ENCODE results near the gene HNRNPA2B1. TPM values are rescaled to one million over a fixed set of nuclear protein-coding genes. Genes with fewer than 3 reads are reported as not detected.

The HNRNPA2B1 gene
- total RNA-seq, 1 experiment from 2014 or later, result 1,137 TPM

GRCh38 chr7:26201247-26202018 lies 887 bp upstream of the HNRNPA2B1 start, which contains the start of gene CBX3:
CBX3 (plus strand) TSS chr7:26201745; CDS start chr7:26202999, 1,254 bp downstream.
- no CpG with 5 or more reads among the region's 86 CpGs for WGBS (ENCODE audit: extremely low coverage, insufficient read length, low lambda C conversion rate)
- Histone ChIP-seq H4K20me1 (ENCODE audit: control insufficient read depth, insufficient read depth, insufficient read length) (no peaks in the 10 kb centered on the region), H2AFZ (ENCODE audit: low read length) (no peak within 1 kb of the TSS), H3K56ac (ENCODE audit: insufficient read length, low read depth, low read length) (peak within 1 kb of the TSS; percentile 99), H4K91ac (ENCODE audit: insufficient read length, low read depth, low read length) (peak within 1 kb of the TSS; percentile 97), H3K27me3 (ENCODE audit: insufficient read depth, low read length) (no peaks in the 10 kb centered on the region), H2BK15ac (ENCODE audit: low read depth, low read length) (no peak within 1 kb of the TSS), H3K4me1 (ENCODE audit: insufficient read depth, low read length) (peaks cover 2% of the 10 kb centered on the region), H3K9me3 (ENCODE audit: control insufficient read depth, low read depth, low read length) (no peaks in the 10 kb centered on the region), H3K23me2 (ENCODE audit: insufficient read length, low read depth, low read length, poor library complexity, severe bottlenecking) (peaks cover 6% of the 10 kb centered on the region), H3K27ac (ENCODE audit: insufficient read length, low read depth, low read length) (peak within 1 kb of the TSS; percentile 99), H2BK12ac (ENCODE audit: insufficient read length, low read depth, low read length) (no peak within 1 kb of the TSS), H3T11ph (ENCODE audit: low read length) (no peak within 1 kb of the TSS), H2BK20ac (ENCODE audit: low read depth, low read length, poor library complexity, severe bottlenecking) (no peak within 1 kb of the TSS), H3K18ac (ENCODE audit: insufficient read length, low read depth, low read length) (peak within 1 kb of the TSS; percentile 100), H2BK5ac (ENCODE audit: insufficient read length, low read length) (peak within 1 kb of the TSS; percentile 99), H3K14ac (ENCODE audit: insufficient read depth, low read length) (peak within 1 kb of the TSS; percentile 97), H3K79me2 (ENCODE audit: insufficient read depth, low read length) (peaks cover 67% of the 10 kb centered on the region), H4K8ac (replicated peaks; ENCODE audit: insufficient read length, low read depth, low read length) (peak within 1 kb of the TSS; percentile 92), H3K9ac (ENCODE audit: extremely low read depth, insufficient read length, low read length) (peak within 1 kb of the TSS; percentile 99), H3K4ac (ENCODE audit: low read depth, low read length) (peak within 1 kb of the TSS; percentile 56; the same call in 1 of the 2 replicates), H3K4me2 (ENCODE audit: insufficient read depth, insufficient read length, low read length) (peak within 1 kb of the TSS; percentile 92), H2AK5ac (ENCODE audit: insufficient read length, low read length) (no peak within 1 kb of the TSS), H4K5ac (ENCODE audit: insufficient read length, low read depth, low read length) (peak within 1 kb of the TSS; percentile 99), H3K79me1 (ENCODE audit: insufficient read depth, low read depth, low read length, poor library complexity, severe bottlenecking) (no peaks in the 10 kb centered on the region), H3K23ac (ENCODE audit: insufficient read length, low read depth, low read length) (peak within 1 kb of the TSS; percentile 100), H2BK120ac (ENCODE audit: low read depth, low read length, poor library complexity, severe bottlenecking) (peak within 1 kb of the TSS; percentile 91)
- peaks cover 9% of the 10 kb centered on the region for H3K27me3 Mint-ChIP-seq (ENCODE audit: low read depth)
- peaks cover 67 to 81% (median 73%) of the 10 kb centered on the region in 3 experiments for H3K36me3 Mint-ChIP-seq (ENCODE audit: insufficient read depth in 1 of 3, low read depth in 3 of 3)
- peak; percentile 95 for DNase-seq
- peak within 1 kb of the TSS; percentile 100 for H3K27ac Mint-ChIP-seq
- peaks cover 17 to 19% of the 10 kb centered on the region in 2 experiments for H3K9me3 Mint-ChIP-seq
- TF ChIP-seq CTCF (conservative IDR thresholded peaks at IDR 0.05), result no peak
- H3K4me3 Mint-ChIP-seq, result peak within 1 kb of the TSS; percentile 100
- peaks cover 30 to 43% of the 10 kb centered on the region in 2 experiments for H3K4me1 Mint-ChIP-seq
